Rectal smooth muscle tissue (tissue), 1 donor: ENCODE measurements around the gene TENT5C.

Source experiments
- H3K27ac ChIP-seq: one replicate; pipeline ENCODE4 v1.7.0; 2013; ENCODE audit warnings: low read depth, low read length, inconsistent platforms
- H3K27me3 ChIP-seq: one replicate; pipeline ENCODE4 v1.7.0; 2013; ENCODE audit warnings: low read length; ENCODE audit not compliant: control insufficient read depth, insufficient read depth
- H3K36me3 ChIP-seq: one replicate; pipeline ENCODE4 v1.7.0; 2013; ENCODE audit warnings: low read length; ENCODE audit not compliant: control insufficient read depth, insufficient read depth
- H3K4me1 ChIP-seq: one replicate; pipeline ENCODE4 v1.7.0; 2013; ENCODE audit warnings: low read length; ENCODE audit not compliant: control insufficient read depth, insufficient read depth
- H3K4me3 ChIP-seq: one replicate; pipeline ENCODE4 v1.7.0; 2013; ENCODE audit warnings: low read length
- H3K9ac ChIP-seq: one replicate; pipeline ENCODE4 v1.7.0; 2013; ENCODE audit warnings: low read length

TENT5C gene

GRCh38 chr1:117612517-117613248 is 6.8 kb downstream of the TENT5C start:
- no peak overlapping the region for H3K9ac ChIP-seq
- no peaks in the 10 kb centered on the region for H3K36me3 ChIP-seq
- H3K27ac ChIP-seq, result peak overlapping the region; percentile 81
- H3K4me1 ChIP-seq, result peaks cover 22% of the 10 kb centered on the region
- no peaks in the 10 kb centered on the region for H3K27me3 ChIP-seq
- peak overlapping the region; percentile 43 for H3K4me3 ChIP-seq

GRCh38 chr1:117613249-117613968 is 7.6 kb downstream of the TENT5C start:
- Histone ChIP-seq H3K4me1 (peaks cover 22% of the 10 kb centered on the region), H3K4me3 (no peak overlapping the region), H3K36me3 (no peaks in the 10 kb centered on the region), H3K9ac (no peak overlapping the region), H3K27ac (peak overlapping the region; percentile 81), H3K27me3 (no peaks in the 10 kb centered on the region)

- H3K9ac ChIP-seq, result no peak overlapping the region
These were observed 8.3 kb downstream of the TENT5C start for GRCh38 chr1:117613969-117614729.

GRCh38 chr1:117615474-117615873 is 9.6 kb downstream of the TENT5C start:
- no peak overlapping the region for H3K27ac ChIP-seq

More at GRCh38 chr1:117613969-117614729, 8.3 kb downstream of the TENT5C start:
- Histone ChIP-seq H3K4me3 (no peak overlapping the region), H3K36me3 (no peaks in the 10 kb centered on the region), H3K4me1 (peaks cover 22% of the 10 kb centered on the region), H3K27me3 (no peaks in the 10 kb centered on the region), H3K27ac (peak overlapping the region; percentile 81)

GRCh38 chr1:117616356-117616755 is 10.5 kb downstream of the TENT5C start:
- no peaks in the 10 kb centered on the region for H3K27me3 ChIP-seq
- H3K4me3 ChIP-seq, result no peak overlapping the region
- H3K36me3 ChIP-seq, result no peaks in the 10 kb centered on the region
- peaks cover 18% of the 10 kb centered on the region for H3K4me1 ChIP-seq
- H3K27ac ChIP-seq, result no peak overlapping the region
- no peak overlapping the region for H3K9ac ChIP-seq

More at GRCh38 chr1:117615474-117615873, 9.6 kb downstream of the TENT5C start:
- H3K9ac ChIP-seq, result no peak overlapping the region
- no peaks in the 10 kb centered on the region for H3K27me3 ChIP-seq
- no peaks in the 10 kb centered on the region for H3K36me3 ChIP-seq
- H3K4me3 ChIP-seq, result no peak overlapping the region
- peaks cover 18% of the 10 kb centered on the region for H3K4me1 ChIP-seq

GRCh38 chr1:117616967-117617366 is 11.1 kb downstream of the TENT5C start:
- no peak overlapping the region for H3K4me3 ChIP-seq
- no peak overlapping the region for H3K27ac ChIP-seq
- H3K4me1 ChIP-seq, result peaks cover 18% of the 10 kb centered on the region
- H3K9ac ChIP-seq, result no peak overlapping the region
- no peaks in the 10 kb centered on the region for H3K27me3 ChIP-seq
- no peaks in the 10 kb centered on the region for H3K36me3 ChIP-seq

GRCh38 chr1:117618450-117619122 is 12.7 kb downstream of the TENT5C start:
- peaks cover 6% of the 10 kb centered on the region for H3K4me1 ChIP-seq
- H3K27me3 ChIP-seq, result no peaks in the 10 kb centered on the region
- no peak overlapping the region for H3K27ac ChIP-seq

GRCh38 chr1:117620440-117620839 is 14.6 kb downstream of the TENT5C start:
- no peaks in the 10 kb centered on the region for H3K4me1 ChIP-seq
- no peak overlapping the region for H3K27ac ChIP-seq
- H3K4me3 ChIP-seq, result no peak overlapping the region
- H3K27me3 ChIP-seq, result no peaks in the 10 kb centered on the region
- peaks cover 7% of the 10 kb centered on the region for H3K36me3 ChIP-seq
- H3K9ac ChIP-seq, result no peak overlapping the region

More at GRCh38 chr1:117618450-117619122, 12.7 kb downstream of the TENT5C start:
- Histone ChIP-seq H3K4me3 (no peak overlapping the region), H3K36me3 (peaks cover under 1% of the 10 kb centered on the region), H3K9ac (no peak overlapping the region)

- no peaks in the 10 kb centered on the region for H3K4me1 ChIP-seq
- peaks cover 7% of the 10 kb centered on the region for H3K36me3 ChIP-seq
- H3K27me3 ChIP-seq, result no peaks in the 10 kb centered on the region
- H3K4me3 ChIP-seq, result no peak overlapping the region
- no peak overlapping the region for H3K27ac ChIP-seq
- H3K9ac ChIP-seq, result no peak overlapping the region
These were observed 15.5 kb downstream of the TENT5C start for GRCh38 chr1:117621316-117621715.

- no peak overlapping the region for H3K4me3 ChIP-seq
- no peak overlapping the region for H3K9ac ChIP-seq
- peaks cover 7% of the 10 kb centered on the region for H3K36me3 ChIP-seq
- H3K27ac ChIP-seq, result no peak overlapping the region
- no peaks in the 10 kb centered on the region for H3K27me3 ChIP-seq
- H3K4me1 ChIP-seq, result no peaks in the 10 kb centered on the region
These were observed 16.9 kb downstream of the TENT5C start for GRCh38 chr1:117622726-117623125.

- no peak overlapping the region for H3K27ac ChIP-seq
- no peaks in the 10 kb centered on the region for H3K27me3 ChIP-seq
- H3K9ac ChIP-seq, result no peak overlapping the region
- no peaks in the 10 kb centered on the region for H3K4me1 ChIP-seq
- H3K36me3 ChIP-seq, result peaks cover 7% of the 10 kb centered on the region
- no peak overlapping the region for H3K4me3 ChIP-seq
These were observed 17.3 kb downstream of the TENT5C start for GRCh38 chr1:117623141-117623540.

GRCh38 chr1:117623698-117624097 is 17.9 kb downstream of the TENT5C start:
- Histone ChIP-seq H3K4me3 (no peak overlapping the region), H3K27me3 (no peaks in the 10 kb centered on the region), H3K27ac (no peak overlapping the region), H3K36me3 (peaks cover 7% of the 10 kb centered on the region), H3K9ac (no peak overlapping the region), H3K4me1 (no peaks in the 10 kb centered on the region)
